ENCODE data around the gene KIF12.

KIF12 gene

GRCh38 chr9:114086607-114087006 is 12.5 kb downstream of the KIF12 start:
- in situ Hi-C loops (cut with HindIII; ENCODE audit: low sequenced_read_pairs): loop anchor here (25.0 kb wide), 1 partner anchor 201 kb away; no protein-coding TSS in a partner anchor

GRCh38 chr9:114086009-114086408 is 13.1 kb downstream of the KIF12 start:
- in situ Hi-C loops (cut with HindIII; ENCODE audit: low sequenced_read_pairs): loop anchor here (25.0 kb wide), 1 partner anchor 201 kb away; no protein-coding TSS in a partner anchor

- in situ Hi-C loops (cut with HindIII; ENCODE audit: low sequenced_read_pairs): loop anchor here (25.0 kb wide), 1 partner anchor 202 kb away; no protein-coding TSS in a partner anchor
These were observed 13.7 kb downstream of the KIF12 start for GRCh38 chr9:114085387-114085789.

- in situ Hi-C loops (cut with HindIII; ENCODE audit: low sequenced_read_pairs): loop anchor here (25.0 kb wide), 1 partner anchor 203 kb away; no protein-coding TSS in a partner anchor
These were observed 14.6 kb downstream of the KIF12 start for GRCh38 chr9:114084282-114085073.

GRCh38 chr9:114083666-114084065 is 15.4 kb downstream of the KIF12 start:
- in situ Hi-C loops (cut with HindIII; ENCODE audit: low sequenced_read_pairs): loop anchor here (25.0 kb wide), 1 partner anchor 204 kb away; no protein-coding TSS in a partner anchor

GRCh38 chr9:114082763-114083412 is 16.2 kb downstream of the KIF12 start:
- in situ Hi-C loops (cut with HindIII; ENCODE audit: low sequenced_read_pairs): loop anchor here (25.0 kb wide), 1 partner anchor 204 kb away; no protein-coding TSS in a partner anchor

GRCh38 chr9:114082017-114082762 is 16.9 kb downstream of the KIF12 start:
- in situ Hi-C loops (cut with HindIII; ENCODE audit: low sequenced_read_pairs): loop anchor here (25.0 kb wide), 1 partner anchor 205 kb away; no protein-coding TSS in a partner anchor

GRCh38 chr9:114081441-114082016 is 17.6 kb downstream of the KIF12 start:
- in situ Hi-C loops (cut with HindIII; ENCODE audit: low sequenced_read_pairs): loop anchor here (25.0 kb wide), 1 partner anchor 206 kb away; no protein-coding TSS in a partner anchor

- in situ Hi-C loops (cut with HindIII; ENCODE audit: low sequenced_read_pairs): loop anchor here (25.0 kb wide), 1 partner anchor 206 kb away; no protein-coding TSS in a partner anchor
These were observed 18.2 kb downstream of the KIF12 start for GRCh38 chr9:114080773-114081440.

- in situ Hi-C loops (cut with HindIII; ENCODE audit: low sequenced_read_pairs): loop anchor here (25.0 kb wide), 1 partner anchor 207 kb away; no protein-coding TSS in a partner anchor
These were observed 18.8 kb downstream of the KIF12 start for GRCh38 chr9:114080195-114080772.

- in situ Hi-C loops (cut with HindIII; ENCODE audit: low sequenced_read_pairs): loop anchor here (25.0 kb wide), 1 partner anchor 209 kb away; no protein-coding TSS in a partner anchor
These were observed 20.3 kb downstream of the KIF12 start for GRCh38 chr9:114078781-114079156.

GRCh38 chr9:114078021-114078780 is 20.9 kb downstream of the KIF12 start, which contains the start of gene AMBP:
Gene AMBP (minus strand): TSS chr9:114078300. CDS start chr9:114078209, 91 bp downstream.
- in situ Hi-C loops (cut with HindIII; ENCODE audit: low sequenced_read_pairs): loop anchor here (25.0 kb wide), 1 partner anchor 209 kb away; no protein-coding TSS in a partner anchor

GRCh38 chr9:114077162-114077837 is 21.8 kb downstream of the KIF12 start:
- in situ Hi-C loops (cut with HindIII; ENCODE audit: low sequenced_read_pairs): loop anchor here (25.0 kb wide), 1 partner anchor 210 kb away; no protein-coding TSS in a partner anchor

- in situ Hi-C loops (cut with HindIII; ENCODE audit: low sequenced_read_pairs): loop anchor here (25.0 kb wide), 1 partner anchor 211 kb away; no protein-coding TSS in a partner anchor
These were observed 22.6 kb downstream of the KIF12 start for GRCh38 chr9:114076237-114077161.

GRCh38 chr9:114075602-114076001 is 23.5 kb downstream of the KIF12 start:
- in situ Hi-C loops (cut with HindIII; ENCODE audit: low sequenced_read_pairs): loop anchor here (25.0 kb wide), 1 partner anchor 212 kb away; no protein-coding TSS in a partner anchor
